Left renal cortex interstitium (tissue), 4 donors: ENCODE data around the gene RTP5. TPM values are rescaled to one million over a fixed set of nuclear protein-coding genes. Genes with fewer than 3 reads are reported as not detected.
A peak's percentile ranks its signal among the peaks of the same experiment; 100 is the strongest.

Source experiments
- DNase-seq, 4 donors: peaks; one replicate each; pipeline ENCODE4 v3.0.0-alpha.2; 2013; ENCODE audit warnings: low read depth in 4 of 4, low spot score in 2 of 4, missing footprints in 1 of 4
- polyA plus RNA-seq, 4 donors: library from polyadenylated mRNA; unstranded; fragments of 120-200 nt; gene quantifications; one replicate each; pipeline ENCODE4 v1.2.1, GENCODE V29; 2013; ENCODE audit not compliant: insufficient read length in 4 of 4

The RTP5 gene
- polyA plus RNA-seq, 4 donors, result 0.09 TPM; not detected in 3

GRCh38 chr2:241885946-241886643 is 16.6 kb downstream of the RTP5 start:
- DNase-seq, result no peak

- DNase-seq, result no peak
Measured at GRCh38 chr2:241886840-241887447, 17.4 kb downstream of the RTP5 start.

GRCh38 chr2:241887806-241888522 is 18.4 kb downstream of the RTP5 start:
- no peak for DNase-seq

- DNase-seq, result no peak
Measured at GRCh38 chr2:241888641-241889040, 19.1 kb downstream of the RTP5 start.

GRCh38 chr2:241890524-241891235 is 21.2 kb downstream of the RTP5 start:
- DNase-seq, result no peak

DNA sequence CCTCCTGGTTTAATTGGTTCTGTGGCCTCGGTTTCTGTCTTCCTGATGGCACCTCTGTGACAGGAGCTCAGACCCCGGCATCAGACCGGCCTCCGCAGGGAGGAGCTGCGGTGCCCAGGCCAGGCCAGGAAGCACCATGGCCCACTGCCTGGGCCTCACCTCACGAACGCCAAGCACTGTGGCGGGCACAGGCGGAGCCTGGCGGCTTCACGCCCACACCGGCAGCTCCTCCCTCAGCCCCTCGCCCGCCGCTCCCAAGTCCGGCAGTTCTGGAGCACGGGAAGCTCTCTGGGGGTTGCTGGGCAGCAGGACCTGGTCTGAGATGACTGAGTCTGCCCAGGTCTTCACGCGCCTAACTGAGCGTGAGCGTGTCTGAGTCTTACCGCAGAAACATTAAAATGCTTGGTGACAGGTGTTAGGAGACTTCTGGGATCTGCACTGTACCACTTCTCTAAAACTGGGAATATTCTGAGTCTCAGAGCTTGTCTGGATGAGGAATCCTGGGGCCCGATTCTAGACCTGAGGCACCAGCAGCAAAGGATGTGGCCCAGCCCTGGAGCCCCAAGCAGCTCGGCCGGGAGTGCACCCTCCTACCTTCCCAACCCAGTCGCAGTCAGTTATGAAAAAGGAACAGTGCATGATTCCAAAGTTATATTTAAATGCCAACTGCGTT is 21.9 kb downstream of the RTP5 start:
- no peak for DNase-seq

GRCh38 chr2:241891988-241892298 is 22.4 kb downstream of the RTP5 start:
- no peak for DNase-seq

DNA sequence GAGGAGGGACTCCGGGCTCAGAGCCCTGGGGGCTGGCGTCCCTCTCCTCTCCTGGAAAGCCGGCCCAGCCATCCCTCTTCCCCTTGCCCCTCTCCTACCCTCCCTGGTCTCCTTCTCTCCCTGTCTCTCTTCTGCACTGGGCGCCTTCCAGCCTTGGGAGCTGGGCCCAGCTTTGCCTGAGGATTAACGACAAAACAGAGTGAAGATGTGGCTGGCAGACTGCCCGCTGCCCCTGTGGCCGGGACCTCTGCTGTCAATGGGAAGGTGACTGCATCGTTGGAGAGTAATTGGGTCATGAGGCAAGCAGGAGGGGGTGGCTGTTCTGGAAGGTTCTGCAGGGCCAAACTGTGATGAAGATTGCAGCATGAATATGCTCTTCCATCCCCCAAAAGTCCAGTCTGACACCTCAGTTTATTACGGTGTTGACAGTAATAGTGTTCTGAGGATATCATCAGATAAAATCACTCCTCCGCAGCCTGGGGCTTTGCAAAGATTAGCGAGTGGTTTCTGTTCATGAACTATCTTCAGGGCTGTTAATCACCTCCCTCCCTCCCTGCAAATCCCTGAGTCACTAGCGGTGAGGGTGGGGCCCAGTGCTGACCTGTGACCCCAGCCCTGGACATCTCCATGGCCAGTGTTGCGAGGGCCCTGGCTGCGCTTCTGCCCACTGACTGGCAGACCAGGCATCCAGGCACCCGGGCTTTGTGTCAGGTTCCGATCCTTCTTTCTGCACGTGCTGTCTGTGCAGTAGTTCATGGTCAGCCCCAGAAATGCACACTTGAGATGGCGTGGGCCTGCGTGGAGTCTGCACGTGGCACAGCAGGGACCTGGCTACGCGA is 23.0 kb downstream of the RTP5 start:
- no peak for DNase-seq

- DNase-seq, result no peak
Measured at GRCh38 chr2:241893265-241893664, 23.7 kb downstream of the RTP5 start.

DNA sequence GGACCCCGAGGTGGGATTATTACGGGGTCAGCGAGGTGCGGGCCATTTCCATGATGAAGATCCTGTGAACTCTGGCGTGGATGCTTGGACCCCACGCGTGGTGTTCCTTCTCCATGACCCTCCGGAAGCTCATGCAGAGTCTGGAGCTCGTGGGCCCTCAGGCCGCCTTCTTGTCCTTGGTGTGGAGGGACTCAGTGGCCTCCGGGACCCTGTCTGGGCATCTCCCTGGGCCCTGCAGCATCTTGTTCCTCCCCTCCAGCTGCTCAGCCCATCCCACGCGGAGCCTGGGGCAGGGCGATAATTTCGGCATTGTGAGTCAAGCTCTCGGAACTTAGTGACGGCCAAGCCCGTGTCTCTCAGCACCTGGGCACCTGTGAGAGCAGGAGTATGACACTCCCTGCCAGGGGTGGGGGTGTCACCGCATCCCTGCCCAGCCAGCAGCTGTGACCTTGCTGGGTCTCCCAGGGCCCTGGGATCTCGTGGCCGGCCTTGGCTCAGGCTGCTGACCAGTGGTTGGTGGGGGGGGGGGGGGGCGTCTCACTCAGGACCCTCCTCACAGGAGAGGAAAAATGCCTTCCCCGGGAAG is 24.6 kb downstream of the RTP5 start:
- no peak for DNase-seq

- DNase-seq, result no peak
Measured at GRCh38 chr2:241894681-241895426, 25.3 kb downstream of the RTP5 start.

- no peak for DNase-seq
Measured at GRCh38 chr2:241895427-241895711, 25.8 kb downstream of the RTP5 start.

GRCh38 chr2:241895712-241896641 is 26.4 kb downstream of the RTP5 start:
- DNase-seq, result peak in 1 of 4 donors; percentile 35

DNA sequence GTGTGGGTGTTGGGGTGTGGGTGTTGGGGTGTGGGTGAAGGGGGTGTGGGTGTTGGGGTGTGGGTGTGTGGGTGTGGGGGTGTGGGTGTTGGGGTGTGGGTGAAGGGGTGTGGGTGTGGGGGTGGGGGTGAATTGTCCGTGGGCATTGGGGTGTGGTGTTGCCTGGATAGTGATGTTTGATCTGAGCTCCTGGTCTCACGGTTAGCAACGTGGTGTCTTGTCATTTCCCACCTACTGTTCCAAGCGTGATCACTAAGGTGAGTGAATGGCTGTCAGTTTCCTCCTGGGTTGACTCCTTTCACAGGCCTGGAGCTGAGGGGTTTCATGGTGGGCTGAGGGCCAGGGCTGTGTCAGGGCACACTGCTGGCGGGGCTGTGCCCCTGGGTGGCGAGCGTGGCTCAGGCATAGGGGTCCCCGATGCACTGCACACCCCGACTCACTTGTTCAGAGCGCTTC is 27.2 kb downstream of the RTP5 start:
- DNase-seq, result no peak

DNA sequence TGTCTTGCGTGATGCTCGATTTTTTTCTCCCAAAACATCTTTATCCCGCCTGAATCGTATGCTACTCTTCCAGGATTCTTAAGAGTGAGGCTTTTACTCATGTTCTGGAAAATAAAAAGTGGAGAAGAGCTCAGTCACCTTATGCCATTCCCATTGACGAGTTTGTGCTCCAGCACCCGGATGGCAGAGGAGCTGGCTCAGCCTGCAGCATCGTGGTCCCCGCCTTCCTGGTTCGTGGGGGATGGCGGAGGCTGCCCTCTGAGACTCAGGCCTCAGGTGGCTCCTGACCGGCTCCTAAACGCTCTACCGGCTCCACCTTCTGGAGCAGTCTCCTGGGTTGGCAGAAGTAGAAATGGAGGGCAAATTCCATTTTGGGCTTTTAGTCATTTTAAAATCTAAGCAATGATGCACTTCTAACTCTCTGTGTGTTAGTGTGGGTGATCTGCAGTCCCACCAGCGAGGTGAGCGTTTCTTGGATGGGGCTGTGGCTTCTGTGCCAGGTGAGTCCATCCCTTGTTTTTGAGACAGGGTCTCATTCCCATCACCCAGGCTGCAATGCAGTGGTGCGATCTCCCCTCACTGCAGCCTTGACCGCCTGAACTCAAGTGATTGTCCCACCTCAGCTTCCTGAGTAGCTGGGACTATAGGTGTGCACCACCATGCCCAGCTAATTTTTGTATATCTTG is 27.8 kb downstream of the RTP5 start:
- no peak for DNase-seq

- no peak for DNase-seq
Measured at GRCh38 chr2:241898463-241899270, 29.1 kb downstream of the RTP5 start.
